Epithelial cell of proximal tubule (primary cell): ENCODE results near the gene KCP. TPM values are rescaled to one million over a fixed set of nuclear protein-coding genes. Genes with fewer than 3 reads are reported as not detected.

Source experiments
- DNase-seq: peaks from one replicate; pipeline ENCODE4 v3.0.0-alpha.2; 2011; ENCODE audit warnings: low read depth
- H3K4me3 ChIP-seq: 2 replicates; pipeline ENCODE4 v1.5.1; 2011; ENCODE audit warnings: low read depth, mild to moderate bottlenecking, low read length
- CTCF ChIP-seq: conservative IDR thresholded peaks from 2 replicates; pipeline ENCODE4 v1.5.1; 2012; ENCODE audit warnings: low read depth, mild to moderate bottlenecking, low read length
- total RNA-seq: library from RNA; depleted of rRNA; stranded (reverse); fragments of >200 nt; gene quantifications from 2 replicates; pipeline ENCODE4 v1.2.3, GENCODE V29; 2015

Gene KCP
- total RNA-seq, 1 donor from 2014 or later, result 5.2 TPM

DNA sequence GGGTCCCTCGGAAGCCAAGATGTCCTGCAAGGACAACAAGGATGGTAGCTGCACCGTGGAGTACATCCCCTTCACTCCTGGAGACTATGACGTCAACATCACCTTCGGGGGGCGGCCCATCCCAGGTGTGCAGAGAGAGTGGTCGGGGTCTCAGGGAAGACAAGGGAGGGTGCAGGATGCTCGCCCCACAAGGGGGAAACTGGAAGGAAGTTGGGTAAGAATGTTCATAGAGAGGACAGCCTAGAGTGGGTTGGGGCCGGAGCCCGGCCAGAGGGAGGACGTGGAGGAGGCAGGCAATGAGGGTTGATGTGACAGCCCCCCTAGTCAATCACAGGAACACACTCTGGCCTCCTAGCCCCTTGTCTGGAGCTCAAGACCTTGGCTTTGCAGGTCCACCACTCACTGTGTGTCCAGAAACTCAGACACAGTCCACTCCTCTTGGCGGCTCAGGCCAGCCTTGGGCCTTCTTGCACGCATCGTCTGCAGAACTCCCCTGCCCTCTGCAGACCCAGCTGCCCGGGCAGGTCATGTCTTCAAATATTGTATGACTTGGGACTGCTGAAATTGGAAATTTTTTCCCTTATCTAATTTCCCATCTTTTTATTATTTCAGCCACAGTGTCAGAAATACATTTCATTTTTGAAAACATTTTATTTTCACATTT is 63.6 kb downstream of the KCP start:
- no peak for TF ChIP-seq CTCF
- no peak for DNase-seq
- no peak overlapping the region for H3K4me3 ChIP-seq

- DNase-seq, result no peak
- no peak for TF ChIP-seq CTCF
- H3K4me3 ChIP-seq, result no peak overlapping the region
Measured at GRCh38 chr7:128845987-128846386, 64.5 kb downstream of the KCP start.

- no peak for TF ChIP-seq CTCF
- H3K4me3 ChIP-seq, result no peak overlapping the region
- DNase-seq, result no peak
Measured at GRCh38 chr7:128845475-128845874, 65.0 kb downstream of the KCP start.

DNA sequence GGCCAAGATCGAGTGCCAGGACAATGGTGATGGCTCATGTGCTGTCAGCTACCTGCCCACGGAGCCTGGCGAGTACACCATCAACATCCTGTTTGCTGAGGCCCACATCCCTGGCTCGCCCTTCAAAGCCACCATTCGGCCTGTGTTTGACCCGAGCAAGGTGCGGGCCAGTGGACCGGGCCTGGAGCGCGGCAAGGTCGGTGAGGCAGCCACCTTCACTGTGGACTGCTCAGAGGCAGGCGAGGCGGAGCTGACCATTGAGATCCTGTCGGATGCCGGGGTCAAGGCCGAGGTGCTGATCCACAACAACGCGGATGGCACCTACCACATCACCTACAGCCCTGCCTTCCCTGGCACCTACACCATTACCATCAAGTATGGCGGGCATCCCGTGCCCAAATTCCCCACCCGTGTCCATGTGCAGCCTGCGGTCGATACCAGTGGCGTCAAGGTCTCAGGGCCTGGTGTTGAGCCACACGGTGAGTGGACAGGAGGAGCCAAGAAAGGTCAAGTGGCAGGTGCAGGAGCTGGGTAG is 65.7 kb downstream of the KCP start:
- DNase-seq, result no peak
- H3K4me3 ChIP-seq, result no peak overlapping the region
- TF ChIP-seq CTCF, result no peak

- TF ChIP-seq CTCF, result no peak
- DNase-seq, result no peak
- H3K4me3 ChIP-seq, result no peak overlapping the region
Measured at GRCh38 chr7:128843938-128844621, 66.4 kb downstream of the KCP start.

DNA sequence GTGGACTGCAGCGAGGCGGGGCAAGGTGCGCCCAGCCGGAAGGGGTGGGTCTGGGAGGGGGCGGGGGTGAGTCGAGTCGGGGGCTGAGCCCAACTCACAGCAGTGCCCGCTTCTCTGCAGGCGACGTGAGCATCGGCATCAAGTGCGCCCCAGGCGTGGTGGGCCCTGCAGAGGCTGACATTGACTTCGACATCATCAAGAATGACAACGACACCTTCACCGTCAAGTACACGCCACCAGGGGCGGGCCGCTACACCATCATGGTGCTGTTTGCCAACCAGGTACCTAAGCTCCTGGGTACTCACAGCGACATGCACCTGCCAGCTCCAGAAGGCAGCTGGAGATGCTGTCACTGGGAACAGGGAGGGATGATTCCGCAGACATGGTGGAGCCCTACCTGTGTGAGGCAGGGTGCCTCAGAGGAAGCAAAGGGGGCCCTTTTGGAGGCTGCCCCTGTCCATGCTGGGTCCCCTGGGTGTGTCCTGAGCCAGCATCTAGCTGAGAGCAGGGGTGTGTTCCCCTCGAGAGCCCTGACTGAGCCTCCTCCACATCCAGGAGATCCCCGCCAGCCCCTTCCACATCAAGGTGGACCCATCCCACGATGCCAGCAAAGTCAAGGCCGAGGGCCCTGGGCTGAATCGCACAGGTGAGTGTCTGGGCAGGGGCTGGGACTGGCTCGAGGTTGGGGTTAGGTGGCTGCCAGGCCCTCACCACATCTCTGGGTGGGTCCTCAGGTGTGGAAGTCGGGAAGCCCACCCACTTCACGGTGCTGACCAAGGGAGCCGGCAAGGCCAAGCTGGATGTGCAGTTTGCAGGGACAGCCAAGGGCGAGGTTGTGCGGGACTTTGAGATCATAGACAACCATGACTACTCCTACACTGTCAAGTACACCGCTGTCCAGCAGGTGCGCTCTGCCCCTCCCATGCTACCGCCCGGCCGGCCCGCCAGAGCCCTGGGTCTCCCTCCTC is 67.6 kb downstream of the KCP start:
- no peak for TF ChIP-seq CTCF
- DNase-seq, result no peak

More for the DNA sequence above, 67.6 kb downstream of the KCP start:
- no peak overlapping the region for H3K4me3 ChIP-seq
